ENCODE results near the gene EXOSC9.

Gene EXOSC9

DNA sequence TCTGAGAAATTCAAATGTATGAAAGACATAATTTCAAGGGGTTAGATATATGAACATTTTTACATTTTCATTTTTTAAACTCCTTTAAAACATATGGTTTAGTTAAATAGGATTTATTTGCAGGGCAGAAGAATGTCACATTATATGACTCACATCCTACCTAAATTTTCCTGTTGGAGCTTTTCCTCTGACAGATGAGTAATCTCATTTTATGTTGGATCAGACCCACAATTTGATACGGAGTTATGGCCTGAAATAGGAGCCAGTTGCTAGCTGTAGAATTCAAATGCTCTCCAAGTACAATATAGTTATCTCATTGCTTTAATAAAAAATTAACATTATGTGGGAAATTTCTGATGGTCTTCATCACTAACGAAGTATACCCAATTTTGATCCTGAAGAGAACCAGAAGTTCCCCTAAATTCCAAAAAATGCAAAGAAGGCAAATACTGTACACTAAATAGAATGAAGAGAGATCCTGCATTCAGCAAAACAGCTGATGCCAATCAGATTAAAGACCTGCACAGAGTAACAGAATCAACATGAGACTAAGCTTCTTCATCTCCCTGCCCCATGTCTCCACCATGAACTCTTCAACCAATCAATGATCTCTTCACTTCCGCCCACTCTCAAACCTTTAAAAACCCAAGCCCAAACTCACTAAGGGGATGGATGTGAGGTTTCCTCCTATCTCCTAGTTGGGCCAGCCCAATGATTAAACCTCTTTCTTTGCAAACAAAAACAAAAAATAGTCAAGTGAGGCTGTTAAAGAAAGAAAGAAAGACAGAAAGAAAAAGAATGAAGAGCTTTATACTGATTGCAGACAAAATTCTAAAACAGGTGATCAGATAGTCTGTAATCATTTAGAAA lies 10.9 kb upstream of the EXOSC9 start:
- DNase-seq = no peak

DNA sequence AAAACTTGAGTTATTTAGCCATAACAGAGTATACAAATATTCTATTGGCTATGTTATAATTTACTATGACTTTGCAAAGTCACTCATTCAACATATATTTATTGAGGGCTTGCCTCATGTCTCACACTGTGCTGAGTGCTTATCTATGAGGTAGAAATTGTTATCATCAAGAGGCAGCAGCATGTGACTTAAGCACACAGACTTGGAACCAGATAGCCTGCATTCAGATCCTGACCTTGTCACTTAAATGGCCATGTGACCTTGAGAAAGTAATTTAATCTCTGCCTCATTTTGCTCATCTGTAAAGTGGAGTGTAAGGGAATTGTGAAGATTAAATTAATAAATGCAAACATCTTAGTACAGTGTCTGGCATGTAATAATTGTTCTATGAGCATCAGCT lies 10.1 kb upstream of the EXOSC9 start:
- DNase-seq = no peak

DNA sequence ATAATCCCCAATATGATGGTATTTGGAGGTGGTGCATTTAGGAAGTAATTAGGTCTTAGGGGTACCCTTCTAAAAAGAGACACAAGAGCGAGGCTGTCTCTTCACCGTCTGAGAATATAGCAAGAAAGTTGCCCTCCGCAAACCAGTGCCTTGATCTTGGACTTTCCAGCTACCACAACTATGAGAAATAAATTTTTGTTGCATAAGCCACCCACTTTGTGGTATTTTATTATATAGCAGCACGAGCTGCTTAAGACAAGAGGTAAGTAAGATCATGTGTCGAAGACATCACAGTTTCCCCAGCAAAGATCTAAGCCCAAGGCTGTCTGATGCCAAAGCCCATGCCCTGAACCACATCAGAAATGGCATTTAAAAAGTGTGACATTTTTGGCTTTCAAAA lies 9.6 kb upstream of the EXOSC9 start:
- DNase-seq = no peak

DNA sequence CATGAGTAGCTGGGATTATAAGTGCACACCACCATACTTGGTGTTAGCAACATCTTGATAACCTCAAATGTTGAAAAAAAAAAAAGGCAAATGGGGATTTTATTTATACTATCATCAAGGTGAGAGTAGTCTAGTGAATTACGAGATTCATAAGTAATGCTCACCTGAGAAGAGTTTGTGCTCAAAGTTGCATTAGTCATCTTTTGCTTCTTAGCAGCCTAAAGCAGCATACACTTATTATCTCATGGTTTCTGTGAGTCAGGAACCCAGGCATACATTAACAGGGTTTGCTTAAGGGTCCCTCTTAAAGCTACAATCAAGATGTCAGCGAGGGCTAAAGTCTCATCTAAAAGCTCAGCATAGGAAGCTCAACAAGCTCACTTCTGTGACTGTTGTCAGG lies 8.2 kb upstream of the EXOSC9 start:
- DNase-seq = no peak

DNA sequence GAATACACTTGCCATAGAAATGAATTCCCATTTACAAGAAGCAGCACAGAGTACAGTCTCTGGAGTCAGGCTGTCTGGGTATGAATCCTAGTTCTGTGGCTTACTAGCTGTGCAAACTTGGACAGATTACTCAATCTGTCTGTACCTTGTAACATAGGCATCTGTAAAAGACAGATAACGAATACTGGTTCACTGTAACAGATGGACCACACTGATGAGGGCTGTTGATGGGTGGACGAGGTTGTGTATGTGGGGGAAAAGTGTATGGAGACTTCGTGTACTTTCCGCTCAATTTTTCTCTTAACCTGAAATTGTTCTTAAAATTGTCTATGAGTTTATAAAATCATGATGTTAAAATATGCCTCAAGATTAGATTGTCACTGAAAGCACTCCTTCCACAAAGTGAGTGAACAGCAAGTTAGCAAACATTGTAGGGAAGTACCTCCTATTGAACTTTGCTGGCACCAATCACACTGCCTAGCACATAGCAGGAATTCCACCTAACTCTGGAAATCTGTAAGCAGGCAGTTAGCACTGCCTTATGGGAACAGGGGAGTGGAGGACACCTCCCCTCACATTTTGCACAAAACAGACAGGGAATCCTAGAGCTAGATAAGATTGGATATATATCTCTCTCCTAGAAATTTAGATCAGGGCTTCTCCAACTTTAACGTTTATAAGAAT lies 6.5 kb upstream of the EXOSC9 start:
- DNase-seq = no peak

DNA sequence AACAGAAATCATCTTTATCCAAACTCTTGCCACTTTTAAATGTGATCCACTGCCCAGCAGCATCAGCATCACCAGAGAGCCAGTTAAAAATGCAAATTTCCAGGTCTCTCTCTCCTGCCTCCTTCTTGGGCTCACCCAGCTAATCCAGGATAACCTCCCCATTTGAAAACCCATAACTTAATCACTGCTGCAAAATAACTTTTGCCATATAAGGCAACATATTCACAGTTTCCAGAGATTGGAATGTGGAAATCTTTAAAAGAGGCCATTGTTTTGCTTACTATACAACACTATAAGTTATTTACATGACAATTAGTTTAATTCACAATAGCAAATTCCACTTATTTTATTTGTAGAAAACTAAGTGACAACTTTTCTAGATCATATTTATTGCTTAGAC lies 4.8 kb upstream of the EXOSC9 start:
- DNase-seq = no peak

DNA sequence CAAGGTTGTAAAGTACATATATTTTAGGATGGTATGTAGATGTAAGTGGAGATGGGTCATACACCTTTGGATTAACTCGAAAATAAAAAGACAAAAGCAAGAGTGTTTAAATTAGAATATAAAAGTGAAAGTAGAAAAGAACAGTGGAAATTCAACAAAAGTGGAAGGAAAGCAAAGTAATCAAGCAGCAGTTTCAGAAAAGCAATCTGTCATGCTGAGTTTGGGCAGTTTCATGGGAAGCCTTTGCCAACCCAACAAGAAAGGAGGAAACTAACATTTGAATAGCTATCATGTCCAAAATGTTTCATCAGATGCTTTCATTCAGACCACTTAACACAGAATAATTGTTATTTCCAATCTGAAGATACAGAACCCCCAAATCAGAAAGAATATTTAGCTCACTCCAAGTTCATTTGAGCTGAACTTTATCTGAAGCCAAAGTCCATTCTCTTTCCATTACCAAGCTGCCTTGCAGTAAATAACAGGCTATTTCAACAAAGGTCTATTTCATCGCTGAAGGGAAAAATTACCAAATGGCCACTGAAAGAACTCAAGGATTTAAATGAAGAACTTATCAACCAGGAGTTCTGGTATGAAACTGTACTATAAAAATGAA lies 1.8 kb upstream of the EXOSC9 start:
- no peak for DNase-seq

DNA sequence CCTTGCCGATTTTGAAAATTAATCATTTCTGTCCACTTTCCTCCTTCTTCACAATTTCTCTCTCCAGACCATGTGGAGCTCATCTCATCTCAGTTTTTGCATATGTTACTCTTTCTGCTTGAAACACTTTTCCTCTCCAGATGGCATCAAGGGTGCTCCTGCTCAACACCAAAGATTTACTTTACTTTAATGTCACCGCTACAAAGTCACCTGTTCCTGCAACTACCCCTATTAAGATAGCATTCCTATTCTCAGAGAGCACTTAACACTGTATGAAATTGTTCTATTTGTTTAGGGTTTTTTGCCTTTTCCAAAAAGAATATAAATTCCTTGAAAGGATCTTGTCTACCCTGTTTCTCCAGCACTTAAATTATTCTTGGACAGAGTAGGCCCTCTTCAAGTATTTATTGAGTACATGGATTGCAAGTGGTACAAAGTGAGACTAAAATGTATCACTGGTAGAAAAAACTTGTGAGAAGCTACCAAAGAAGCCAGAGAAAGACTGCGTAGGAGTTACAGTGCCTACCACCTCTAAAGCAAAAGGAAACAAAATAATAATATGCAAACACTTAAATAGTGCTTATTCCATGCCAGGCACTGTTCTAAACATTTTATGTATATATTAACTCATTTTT lies 1.1 kb upstream of the EXOSC9 start:
- DNase-seq = no peak

DNA sequence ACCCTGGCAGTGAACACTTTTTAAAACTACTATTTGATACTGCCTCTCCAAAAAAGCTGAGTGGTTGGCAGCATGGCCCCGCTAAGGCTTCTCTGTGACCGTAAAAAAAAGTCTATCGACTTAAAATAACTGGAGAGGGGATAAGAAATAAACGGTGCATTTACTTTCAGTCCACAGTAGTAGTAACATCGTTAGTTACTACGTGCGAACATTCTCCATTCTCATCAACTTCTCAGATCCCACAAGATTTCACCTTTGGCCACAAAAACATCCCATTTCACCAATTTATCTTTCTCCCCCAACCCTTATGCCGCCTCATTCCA lies 524 bp upstream of the EXOSC9 start:
- no peak for DNase-seq

DNA sequence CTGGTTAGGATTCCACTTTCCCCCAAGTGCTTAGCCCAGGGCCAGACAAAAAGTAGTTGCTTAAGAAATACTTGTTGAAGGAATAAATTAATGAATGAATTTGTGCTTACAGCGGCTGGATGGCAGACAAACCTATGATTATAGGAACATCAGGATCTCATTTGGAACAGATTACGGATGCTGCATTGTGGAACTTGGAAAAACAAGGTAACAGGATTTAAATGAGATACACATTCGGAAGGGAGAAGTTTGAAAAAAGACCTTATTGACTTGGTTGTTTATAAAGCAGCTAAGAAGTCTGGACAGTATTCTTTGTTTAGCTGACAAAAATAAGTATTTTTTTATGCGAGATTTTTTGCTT lies 572 bp downstream of the EXOSC9 start:
- no peak for DNase-seq

DNA sequence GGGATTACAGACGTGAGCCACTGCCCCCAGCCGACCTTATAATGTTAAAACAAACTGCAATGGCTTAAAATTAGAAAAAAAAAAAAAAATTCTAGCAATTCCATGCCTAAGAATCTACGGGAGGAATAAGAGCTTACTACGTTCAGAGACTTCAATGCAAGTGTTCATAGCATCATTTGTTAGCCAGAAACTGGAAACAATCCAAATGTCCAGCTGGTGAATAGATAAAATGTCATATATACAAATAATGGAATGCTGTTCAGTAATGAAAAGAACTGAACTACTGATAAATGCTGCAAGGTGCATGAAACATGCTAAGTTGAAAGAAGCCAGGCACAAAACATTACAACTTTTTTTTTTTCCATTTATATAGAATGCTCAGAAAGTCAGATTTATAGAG lies 5.3 kb downstream of the EXOSC9 start:
- DNase-seq = no peak

DNA sequence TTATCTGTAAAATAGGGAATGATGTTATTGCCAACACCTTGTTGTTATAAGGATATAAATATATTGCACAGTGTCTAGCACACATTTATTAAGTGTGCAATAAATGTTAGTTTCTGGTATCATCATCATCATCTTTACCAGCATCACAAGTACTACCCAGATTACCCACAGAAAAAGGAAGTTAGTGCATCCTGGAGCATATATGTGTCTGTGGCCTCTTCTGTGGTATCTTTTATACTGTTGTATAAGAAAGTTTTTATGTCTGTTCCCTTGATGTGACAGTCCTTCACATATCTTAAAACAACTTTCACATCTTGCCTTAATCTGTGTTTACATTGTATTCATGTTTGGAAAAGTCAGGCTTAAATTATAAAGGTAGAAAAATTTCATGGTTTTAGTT lies 10.0 kb downstream of the EXOSC9 start:
- DNase-seq = no peak

DNA sequence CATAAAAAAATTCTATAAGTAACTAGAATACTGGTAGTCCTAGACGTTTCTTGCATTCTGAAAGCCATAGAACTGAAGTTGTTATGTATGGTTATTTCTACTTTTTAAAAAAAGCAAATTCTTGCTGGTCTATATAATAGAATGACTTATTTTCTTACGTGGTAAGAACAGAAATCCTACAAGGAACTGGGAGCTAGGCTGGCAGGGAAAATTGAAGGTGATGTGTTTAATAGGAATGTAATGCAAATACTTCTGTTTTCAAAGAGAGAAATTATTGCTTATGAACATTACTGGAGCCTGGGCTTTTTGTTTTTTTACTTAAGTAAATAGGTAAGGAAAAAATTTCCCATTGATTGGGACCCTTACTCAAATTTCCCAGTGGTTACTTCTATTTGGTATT lies 13.6 kb downstream of the EXOSC9 start:
- DNase-seq = no peak

DNA sequence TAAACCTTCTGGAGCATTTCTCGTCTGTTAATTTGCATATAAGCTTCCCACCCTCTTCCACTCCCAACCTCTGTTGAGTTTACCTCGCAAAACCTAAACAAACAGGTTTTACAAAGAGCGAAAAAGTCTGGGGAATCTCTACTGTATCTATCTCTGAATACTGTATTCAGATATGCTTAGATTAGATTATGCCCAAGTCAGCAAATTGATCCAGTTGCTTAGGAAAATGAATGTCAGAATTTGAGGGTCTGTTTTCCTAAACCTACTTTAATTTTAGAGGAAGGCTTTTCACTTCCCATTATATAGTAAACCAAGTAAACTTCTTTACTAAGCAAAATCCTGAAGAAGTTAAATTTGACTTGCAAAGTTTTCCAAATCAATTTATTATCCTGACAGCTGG lies 15.9 kb downstream of the EXOSC9 start:
- no peak for DNase-seq

DNA sequence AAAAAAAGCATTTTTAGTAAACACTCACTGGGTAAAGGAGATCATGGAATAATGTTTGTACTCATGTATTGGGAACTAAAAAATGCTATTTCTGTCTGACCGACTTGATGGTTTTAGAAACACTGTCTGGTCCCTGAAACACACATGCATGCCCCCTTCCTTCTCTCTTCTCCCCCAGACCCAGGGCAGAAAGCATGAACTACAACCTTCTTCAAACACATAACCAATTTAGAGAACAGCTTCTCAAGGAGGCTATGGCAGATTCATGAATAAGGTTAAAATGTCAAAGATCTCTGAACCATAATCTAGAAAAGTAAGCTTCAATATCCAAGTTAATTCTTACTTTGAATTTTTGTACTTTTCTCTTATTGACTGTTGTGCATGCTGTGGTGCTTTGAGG lies 16.6 kb downstream of the EXOSC9 start:
- DNase-seq = no peak

DNA sequence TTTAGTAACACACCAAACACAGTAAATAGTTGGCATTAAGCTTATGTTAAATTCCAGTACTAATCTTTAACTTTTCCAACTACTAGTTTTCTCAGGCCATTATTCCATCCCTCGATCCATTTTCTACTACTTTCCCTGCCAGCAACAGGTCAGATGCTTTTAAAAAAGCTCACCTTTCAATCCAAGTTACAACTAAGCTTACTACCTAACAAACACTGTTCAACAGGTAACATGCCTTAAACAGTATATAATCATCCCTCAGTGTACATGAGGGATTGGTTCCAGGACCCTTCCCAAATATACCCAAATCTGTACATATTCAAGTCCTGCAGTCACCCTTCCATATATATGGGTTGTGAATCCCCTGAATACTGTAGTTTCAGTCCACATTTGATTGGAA lies 17.1 kb downstream of the EXOSC9 start:
- no peak for DNase-seq

DNA sequence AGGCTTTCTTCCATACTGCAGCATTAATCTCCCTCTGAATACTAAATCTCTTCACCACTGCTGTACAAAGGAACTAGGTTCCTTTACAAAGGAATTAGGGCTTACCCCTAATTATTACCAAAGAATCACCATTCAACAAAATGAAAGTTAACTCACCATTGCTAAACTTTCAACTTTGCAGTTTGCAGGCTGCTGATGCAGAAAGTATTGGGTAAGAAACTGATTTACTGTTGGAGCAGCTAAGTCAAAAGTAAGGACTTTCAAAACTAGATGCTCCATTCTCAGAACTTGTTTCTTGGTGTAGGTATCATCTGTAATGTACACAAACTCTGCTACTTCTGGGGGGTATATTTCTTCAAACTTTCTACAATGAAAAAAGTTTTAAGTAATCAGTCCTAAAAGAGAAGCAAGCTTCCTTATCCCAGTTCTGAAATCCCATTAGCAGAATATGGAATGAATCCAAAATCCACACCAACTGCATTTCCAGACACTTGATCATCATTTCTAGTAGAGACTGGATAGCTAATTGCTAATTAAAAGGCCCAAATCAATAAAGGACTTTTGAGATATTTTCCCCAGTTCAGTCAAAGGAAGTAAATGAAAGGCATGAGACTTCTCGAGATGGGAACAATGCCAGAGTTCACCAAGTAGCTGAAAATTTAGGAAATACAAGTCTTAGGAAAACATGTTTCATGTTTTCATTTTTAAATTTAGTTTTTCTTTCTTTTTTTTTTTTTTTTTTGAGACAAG lies 18.3 kb downstream of the EXOSC9 start:
- no peak for DNase-seq

DNA sequence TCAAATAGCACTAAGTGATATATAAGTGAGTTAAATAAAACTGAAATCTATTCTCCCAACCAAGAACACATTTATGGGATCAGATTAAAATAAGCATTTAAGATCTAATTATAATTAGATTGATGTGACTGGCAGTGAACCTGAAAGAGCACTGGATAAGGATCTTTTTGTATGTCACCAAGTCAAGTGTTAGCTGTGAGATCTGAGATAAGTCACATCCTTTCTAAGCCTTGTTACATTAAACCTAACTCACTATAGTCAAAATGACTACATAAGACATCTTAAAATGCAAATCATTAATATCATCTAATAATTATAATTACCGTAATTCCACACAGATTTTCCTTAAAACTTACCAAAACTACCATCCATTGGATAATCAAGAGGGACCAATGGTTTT lies 20.9 kb downstream of the EXOSC9 start:
- no peak for DNase-seq

DNA sequence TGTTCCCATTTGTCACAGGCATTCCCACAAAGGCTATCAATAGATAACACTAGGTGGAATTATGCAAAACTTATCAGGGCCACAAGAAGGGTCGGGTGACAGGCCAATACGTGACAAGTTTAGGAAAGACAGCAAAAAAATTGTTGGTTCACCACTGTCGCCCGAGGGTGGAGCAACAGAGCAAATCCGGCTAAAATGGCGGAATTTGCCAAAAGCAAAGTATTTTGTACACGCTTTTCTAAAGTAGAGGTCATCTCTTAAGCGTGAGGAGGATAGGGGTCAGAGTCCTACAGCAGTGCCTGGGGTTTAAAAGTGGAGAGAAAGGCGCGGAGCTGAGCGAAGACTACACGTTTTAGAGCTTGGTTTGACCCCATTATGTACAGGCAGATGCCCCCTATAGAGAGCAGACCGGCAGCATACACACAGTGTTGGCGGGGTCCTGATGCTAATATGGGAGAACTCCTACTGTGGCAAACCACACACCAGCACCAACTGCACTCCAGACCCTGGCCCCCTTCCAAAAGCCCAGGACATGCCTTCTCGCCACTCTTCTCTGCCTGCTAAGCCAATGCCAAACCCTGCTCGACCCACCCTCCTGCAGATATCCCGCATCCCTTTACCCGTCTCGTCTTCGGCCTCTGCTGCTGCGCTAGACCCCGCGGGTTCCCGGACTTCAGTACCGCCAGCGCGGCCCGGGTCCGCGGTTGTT lies 21.8 kb downstream of the EXOSC9 start:
- no peak for DNase-seq

DNA sequence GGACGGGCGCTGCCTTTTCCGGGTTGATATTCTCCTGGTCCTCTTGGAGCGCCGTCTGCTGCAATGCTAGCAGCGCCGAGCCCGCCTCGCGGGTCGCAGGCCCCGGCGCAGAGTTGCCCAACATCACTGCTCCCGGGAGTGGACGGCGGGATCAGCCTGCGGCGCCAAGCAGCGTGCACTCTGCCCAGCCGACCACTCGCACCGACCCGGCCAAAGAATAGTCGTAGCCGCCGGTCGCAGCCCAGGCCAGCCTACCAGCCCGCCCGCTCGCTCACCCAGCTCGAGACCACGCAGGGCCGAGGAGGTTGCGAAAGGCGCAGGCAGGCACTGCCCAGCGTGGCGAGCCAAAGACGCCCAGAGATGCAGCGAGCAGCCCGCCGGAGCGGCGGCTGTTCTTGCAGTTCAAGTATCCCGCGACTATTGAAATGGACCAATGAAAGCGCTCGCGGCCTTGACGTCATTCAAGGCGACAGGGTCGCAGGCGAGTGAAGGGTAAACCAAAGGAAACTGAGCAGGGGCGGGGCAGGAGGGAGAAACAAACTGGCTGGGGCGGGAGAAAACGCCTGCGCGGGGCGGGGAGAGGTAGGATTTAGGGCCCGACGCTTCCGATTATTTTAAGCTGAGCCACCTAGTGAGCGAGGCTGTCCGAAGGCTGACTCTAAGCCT lies 22.5 kb downstream of the EXOSC9 start, which contains the start of gene CCNA2:
Gene CCNA2 (minus strand): TSS at position 379 of the 666 bp plus-strand sequence. CDS start 255 bp downstream, at position 124.
- peak; percentile 91 to 94 for DNase-seq

DNA sequence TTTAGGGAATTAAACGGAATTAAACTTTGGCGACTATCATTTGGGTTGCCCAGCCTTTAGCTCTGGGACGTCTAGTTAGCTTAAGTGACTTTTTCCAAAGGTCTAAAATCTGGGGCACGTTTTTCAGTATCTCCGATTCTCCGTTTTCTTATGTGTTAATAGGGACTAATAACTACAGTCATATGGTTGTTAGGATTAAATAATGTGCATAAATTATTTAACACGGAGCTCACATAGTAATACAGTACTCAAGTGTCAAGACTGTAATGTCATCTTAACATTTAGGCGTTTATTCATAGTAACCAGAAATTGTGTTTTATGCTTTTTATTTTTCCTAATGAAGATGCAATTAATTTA lies 23.0 kb downstream of the EXOSC9 start:
- no peak for DNase-seq

DNA sequence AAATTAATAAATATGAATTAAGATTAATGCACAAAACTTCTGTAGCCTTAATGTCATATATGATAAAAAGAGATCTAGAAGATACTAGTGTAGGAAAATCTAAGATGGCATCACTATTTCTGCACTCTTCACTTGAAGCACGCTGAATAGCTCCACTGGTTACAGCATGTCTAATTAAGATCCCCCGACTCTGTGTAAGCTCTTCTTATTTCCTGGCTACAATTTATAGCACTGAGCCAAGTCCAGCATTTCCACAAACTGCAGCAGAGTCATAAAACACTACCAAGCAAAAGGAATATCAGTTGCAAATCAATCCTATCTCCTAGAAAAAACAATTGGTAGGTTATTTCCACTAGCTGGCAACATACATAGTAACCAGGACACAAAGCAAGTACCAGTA lies 23.8 kb downstream of the EXOSC9 start:
- no peak for DNase-seq

All from stimulated activated CD4-positive, alpha-beta T cell treated with anti-CD3 and anti-CD28 coated beads, Interleukin-4, amount 100 ng/mL, for 4 hours (primary cell).